C4-2B (cell line): ENCODE results near the gene ATP1A2.

Source experiments
- H3K27ac ChIP-seq: fragments of 450-650 bp; 2 replicates; pipeline ENCODE4 v1.5.1; 2017
- ZFX ChIP-seq: fragments of 450-650 bp; IDR thresholded peaks from 2 replicates; pipeline ENCODE4 v1.6.1; 2017
- TF ChIP-seq, protein P1 (sequence below): fragments of 450-650 bp; conservative IDR thresholded peaks from 2 replicates; pipeline ENCODE4 v1.5.1; 2017; ENCODE audit warnings: mild to moderate bottlenecking

ATP1A2 gene

GRCh38 chr1:160074865-160075264 is 40.7 kb upstream of the ATP1A2 start:
- no peak overlapping the region for H3K27ac ChIP-seq
- no peak for TF ChIP-seq ZFX
- TF ChIP-seq, protein P1, sequence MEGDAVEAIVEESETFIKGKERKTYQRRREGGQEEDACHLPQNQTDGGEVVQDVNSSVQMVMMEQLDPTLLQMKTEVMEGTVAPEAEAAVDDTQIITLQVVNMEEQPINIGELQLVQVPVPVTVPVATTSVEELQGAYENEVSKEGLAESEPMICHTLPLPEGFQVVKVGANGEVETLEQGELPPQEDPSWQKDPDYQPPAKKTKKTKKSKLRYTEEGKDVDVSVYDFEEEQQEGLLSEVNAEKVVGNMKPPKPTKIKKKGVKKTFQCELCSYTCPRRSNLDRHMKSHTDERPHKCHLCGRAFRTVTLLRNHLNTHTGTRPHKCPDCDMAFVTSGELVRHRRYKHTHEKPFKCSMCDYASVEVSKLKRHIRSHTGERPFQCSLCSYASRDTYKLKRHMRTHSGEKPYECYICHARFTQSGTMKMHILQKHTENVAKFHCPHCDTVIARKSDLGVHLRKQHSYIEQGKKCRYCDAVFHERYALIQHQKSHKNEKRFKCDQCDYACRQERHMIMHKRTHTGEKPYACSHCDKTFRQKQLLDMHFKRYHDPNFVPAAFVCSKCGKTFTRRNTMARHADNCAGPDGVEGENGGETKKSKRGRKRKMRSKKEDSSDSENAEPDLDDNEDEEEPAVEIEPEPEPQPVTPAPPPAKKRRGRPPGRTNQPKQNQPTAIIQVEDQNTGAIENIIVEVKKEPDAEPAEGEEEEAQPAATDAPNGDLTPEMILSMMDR: no peak

DNA sequence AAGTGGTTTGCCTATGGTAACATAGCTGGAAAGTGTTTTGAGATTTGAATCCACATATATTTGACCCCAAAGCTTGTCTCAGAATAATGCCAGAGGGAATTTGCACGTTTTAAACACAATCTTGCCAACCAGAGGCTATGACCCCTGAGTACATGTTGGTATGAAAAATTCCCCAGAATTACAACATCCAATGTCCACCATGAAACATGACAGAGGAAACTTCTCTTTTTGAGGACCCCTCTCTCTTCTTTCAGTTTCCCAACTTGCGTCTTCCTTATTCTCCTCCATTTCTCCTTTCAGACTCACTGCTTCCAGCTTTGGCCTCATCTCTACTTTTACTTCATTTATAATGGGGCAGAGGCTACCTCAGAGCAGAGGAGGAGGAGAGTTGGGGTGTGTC is 39.7 kb upstream of the ATP1A2 start:
- H3K27ac ChIP-seq: no peak overlapping the region
- TF ChIP-seq, protein P1: no peak
- TF ChIP-seq ZFX: no peak

DNA sequence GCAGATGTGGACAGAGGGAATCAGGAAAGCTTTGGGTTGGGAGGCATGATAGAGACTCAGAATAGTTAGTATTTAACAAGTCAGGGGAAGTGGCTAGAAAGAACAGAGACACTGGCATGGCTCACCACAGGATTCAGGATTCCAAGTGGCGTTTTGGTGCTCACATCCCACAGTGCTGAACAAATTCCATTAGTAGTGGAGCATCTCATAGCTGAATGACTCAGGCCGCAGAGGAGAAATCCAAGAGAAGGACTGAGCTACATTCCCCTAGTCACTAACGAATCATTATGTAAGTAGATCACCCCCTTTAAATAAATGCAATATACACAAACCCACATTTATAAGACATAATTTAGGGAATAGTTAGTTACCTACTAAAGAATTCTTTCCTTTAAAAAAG is 39.3 kb upstream of the ATP1A2 start:
- H3K27ac ChIP-seq: no peak overlapping the region
- TF ChIP-seq, protein P1: no peak
- no peak for TF ChIP-seq ZFX

DNA sequence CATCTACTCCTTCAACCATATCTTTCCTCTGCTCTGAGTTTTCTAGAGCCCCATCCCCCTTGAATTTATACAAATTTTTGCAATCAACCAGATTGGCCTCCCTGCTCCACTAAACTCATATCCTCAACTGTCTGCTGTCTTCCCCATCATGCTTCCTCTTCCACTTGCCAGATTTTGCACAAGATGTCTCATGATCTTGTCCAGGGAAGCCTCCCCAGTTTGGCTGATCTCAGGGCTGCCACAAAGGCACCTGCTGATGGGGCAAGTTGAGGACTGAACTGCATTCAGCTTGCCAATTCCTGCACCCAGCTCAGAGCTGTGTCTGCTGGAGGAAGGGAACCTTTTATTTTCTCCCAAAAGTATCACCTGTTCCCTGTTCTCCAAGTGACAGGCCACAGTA is 38.1 kb upstream of the ATP1A2 start:
- TF ChIP-seq, protein P1: no peak
- no peak for TF ChIP-seq ZFX
- H3K27ac ChIP-seq: no peak overlapping the region

DNA sequence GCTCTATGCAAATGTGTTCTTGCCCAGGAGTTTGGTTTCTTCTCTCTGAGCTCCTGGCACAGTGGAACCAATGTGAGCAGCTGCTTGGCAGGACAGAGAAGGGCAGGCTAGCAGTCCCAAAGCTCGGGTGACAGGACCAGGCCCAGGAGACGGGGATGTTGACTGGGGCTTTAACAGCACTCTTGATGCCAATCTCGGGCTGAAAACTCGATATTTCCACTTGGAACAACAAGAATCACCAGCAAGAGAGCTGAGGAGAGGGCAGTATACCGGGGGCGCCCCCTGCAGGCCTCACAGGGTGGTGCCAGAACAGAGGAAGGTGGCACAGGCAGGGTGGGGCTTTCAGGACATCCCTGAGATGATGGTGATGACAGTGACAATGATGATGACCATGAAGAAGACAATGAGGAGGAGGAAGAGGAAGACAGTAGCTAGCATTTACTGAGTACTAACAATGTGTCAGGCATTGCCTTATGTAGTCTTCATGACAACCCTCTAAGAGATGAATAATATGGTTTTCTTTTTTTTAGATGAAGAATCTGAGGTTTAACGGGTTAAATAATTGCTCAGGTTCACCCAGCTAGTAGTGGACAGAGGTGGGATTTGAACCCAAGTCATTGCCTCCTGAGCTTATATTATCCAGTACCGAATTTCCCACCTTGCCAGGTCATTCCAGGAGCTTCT is 36.9 kb upstream of the ATP1A2 start:
- no peak overlapping the region for H3K27ac ChIP-seq
- TF ChIP-seq, protein P1: peak; percentile 95
- TF ChIP-seq ZFX: no peak

DNA sequence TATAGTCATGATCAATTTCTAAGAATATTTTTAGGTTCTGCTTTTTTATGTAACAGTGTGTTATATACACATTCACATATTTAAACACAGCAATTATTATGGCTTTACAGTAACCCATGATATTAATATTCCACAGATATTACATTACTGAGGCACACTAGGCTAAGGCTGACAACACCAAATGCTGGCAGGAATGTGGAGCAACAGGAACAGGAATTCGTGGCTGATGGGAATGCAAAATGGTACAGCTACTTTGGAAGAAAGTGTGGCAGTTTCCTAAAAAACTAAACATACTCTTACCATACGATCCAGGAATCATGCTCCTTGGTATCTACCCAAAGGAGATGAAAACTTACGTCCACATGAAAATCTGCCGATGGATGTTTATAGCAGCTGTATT is 36.1 kb upstream of the ATP1A2 start:
- TF ChIP-seq, protein P1: no peak
- no peak for TF ChIP-seq ZFX
- H3K27ac ChIP-seq: no peak overlapping the region

- no peak overlapping the region for H3K27ac ChIP-seq
- no peak for TF ChIP-seq ZFX
- TF ChIP-seq, protein P1: no peak
Observed at GRCh38 chr1:160080381-160081100, 35.0 kb upstream of the ATP1A2 start.
